Osteocyte (in vitro differentiated cells): ENCODE results near the gene ZNF318. TPM values are rescaled to one million over a fixed set of nuclear protein-coding genes. Genes with fewer than 3 reads are reported as not detected.
"Not testable (repeated sequence)": the region's sequence is repeated elsewhere in the genome, so short reads cannot be mapped to it uniquely, and the experiment has no call there.

ENCODE experiments used
- DNase-seq: peaks from one replicate; pipeline ENCODE4 v3.0.0; 2021; ENCODE audit warnings: mixed read lengths; ENCODE audit not compliant: unreplicated experiment; ENCODE audit errors: extremely low spot score
- H3K27ac Mint-ChIP-seq: one replicate; pipeline ENCODE4 v1.8.0; 2021; ENCODE audit warnings: mild to moderate bottlenecking, mixed read lengths; ENCODE audit not compliant: unreplicated experiment
- H3K27me3 Mint-ChIP-seq: one replicate; pipeline ENCODE4 v1.8.0; 2021; ENCODE audit warnings: mixed read lengths; ENCODE audit not compliant: unreplicated experiment
- H3K36me3 Mint-ChIP-seq: one replicate; pipeline ENCODE4 v1.8.0; 2021; ENCODE audit warnings: mixed read lengths; ENCODE audit not compliant: unreplicated experiment
- H3K4me1 Mint-ChIP-seq: one replicate; pipeline ENCODE4 v1.8.0; 2021; ENCODE audit warnings: mixed read lengths; ENCODE audit not compliant: unreplicated experiment
- H3K4me3 Mint-ChIP-seq: one replicate; pipeline ENCODE4 v1.8.0; 2021; ENCODE audit warnings: mild to moderate bottlenecking, moderate library complexity, mixed read lengths; ENCODE audit not compliant: unreplicated experiment
- H3K9me3 Mint-ChIP-seq: one replicate; pipeline ENCODE4 v1.8.0; 2021; ENCODE audit warnings: mixed read lengths; ENCODE audit not compliant: unreplicated experiment
- CTCF ChIP-seq: fragments of 200-600 bp; sonication (generic); IDR thresholded peaks from 2 replicates; pipeline ENCODE4 v1.5.0; 2021; ENCODE audit warnings: antibody characterized with exemption, mild to moderate bottlenecking, moderate library complexity
- total RNA-seq: library from RNA; stranded (reverse); gene quantifications from 2 replicates; pipeline ENCODE4 v1.2.1, GENCODE V29; 2021

The ZNF318 gene
- total RNA-seq, 1 donor from 2014 or later: 25.1 TPM

- H3K9me3 Mint-ChIP-seq: no peaks in the 10 kb centered on the region
- no peak for TF ChIP-seq CTCF
- H3K4me3 Mint-ChIP-seq: no peak overlapping the region
- H3K4me1 Mint-ChIP-seq: no peaks in the 10 kb centered on the region
- DNase-seq: no peak
- no peak overlapping the region for H3K27ac Mint-ChIP-seq
- H3K27me3 Mint-ChIP-seq: peaks cover 31% of the 10 kb centered on the region
- no peaks in the 10 kb centered on the region for H3K36me3 Mint-ChIP-seq
Observed at GRCh38 chr6:43378631-43379030, 9.2 kb upstream of the ZNF318 start.

GRCh38 chr6:43377710-43378229 lies 8.3 kb upstream of the ZNF318 start:
- H3K27me3 Mint-ChIP-seq: peaks cover 29% of the 10 kb centered on the region
- H3K4me1 Mint-ChIP-seq: no peaks in the 10 kb centered on the region
- no peak overlapping the region for H3K27ac Mint-ChIP-seq
- no peaks in the 10 kb centered on the region for H3K9me3 Mint-ChIP-seq
- H3K36me3 Mint-ChIP-seq: no peaks in the 10 kb centered on the region
- no peak overlapping the region for H3K4me3 Mint-ChIP-seq
- no peak for TF ChIP-seq CTCF
- DNase-seq: no peak

- no peaks in the 10 kb centered on the region for H3K4me1 Mint-ChIP-seq
- no peaks in the 10 kb centered on the region for H3K36me3 Mint-ChIP-seq
- peaks cover 25% of the 10 kb centered on the region for H3K27me3 Mint-ChIP-seq
- DNase-seq: no peak
- TF ChIP-seq CTCF: no peak
- H3K27ac Mint-ChIP-seq: no peak overlapping the region
- no peak overlapping the region for H3K4me3 Mint-ChIP-seq
- H3K9me3 Mint-ChIP-seq: no peaks in the 10 kb centered on the region
Observed at GRCh38 chr6:43376551-43376981, 7.1 kb upstream of the ZNF318 start.

- Mint-ChIP-seq H3K27me3 (peaks cover 17% of the 10 kb centered on the region), H3K4me3 (no peak overlapping the region), H3K36me3 (no peaks in the 10 kb centered on the region), H3K9me3 (no peaks in the 10 kb centered on the region), H3K4me1 (no peaks in the 10 kb centered on the region), H3K27ac (no peak overlapping the region)
- DNase-seq: no peak
- TF ChIP-seq CTCF: no peak
Observed at GRCh38 chr6:43375693-43376092, 6.2 kb upstream of the ZNF318 start.

GRCh38 chr6:43373252-43373875 lies 3.9 kb upstream of the ZNF318 start:
- TF ChIP-seq CTCF: no peak
- H3K27me3 Mint-ChIP-seq: no peaks in the 10 kb centered on the region
- peaks cover 8% of the 10 kb centered on the region for H3K4me1 Mint-ChIP-seq
- no peaks in the 10 kb centered on the region for H3K9me3 Mint-ChIP-seq
- no peak overlapping the region for H3K4me3 Mint-ChIP-seq
- DNase-seq: no peak
- no peaks in the 10 kb centered on the region for H3K36me3 Mint-ChIP-seq
- H3K27ac Mint-ChIP-seq: no peak overlapping the region

GRCh38 chr6:43370003-43370580 lies 645 bp upstream of the ZNF318 start:
- not testable (repeated sequence) for H3K27me3 Mint-ChIP-seq, H3K36me3 Mint-ChIP-seq, H3K9me3 Mint-ChIP-seq, DNase-seq
- Mint-ChIP-seq H3K27ac (peak overlapping the region; percentile 93), H3K4me3 (peak overlapping the region; percentile 79), H3K4me1 (peaks cover 23% of the 10 kb centered on the region)
